Heart left ventricle (tissue), 13 donors: ENCODE results near the gene PTGFRN.

Experiments
- POLR2A ChIP-seq, 2 donors: fragments of 450-650 bp; IDR thresholded peaks; one replicate each; pipeline ENCODE4 v1.6.1; 2017; ENCODE audit warnings: antibody characterized with exemption in 2 of 2, mild to moderate bottlenecking in 2 of 2, moderate library complexity in 2 of 2
- TF ChIP-seq, protein P1 (sequence below), 12 donors: fragments of 200-600 bp; sonication (generic) in 4 of 12; IDR thresholded peaks; one replicate each; pipeline versions ENCODE4 v1.5.0 to v1.8.0; 2018 to 2022; ENCODE audit warnings: antibody characterized with exemption in 12 of 12, mild to moderate bottlenecking in 5 of 12
- donor health status: ischemic (EF 13 %, LVEDD 7.1; RV severe dilation, severe dysfunction).
- donor health status: DM: no; HTN: yes; CAD: no.
- donor health status: DM: no; HTN: no; CAD: no.
- donor health status: ischemic (EF 25% LVEDD 6.9; RV normal size, moderate dysfunction).
- donor health status: ischemic (EF 25% LVEDD 5.7; RV mildly dilated, moderate dysfunction).
- donor health status: ischemic (EF 35%, LVEDD 5.7; RV mildly dilated, moderate dysfunction).
- donor health status: nonischemic (EF 11% LVEDD 7.7; RV severe dilation, severe dysfunction).
- donor health status: DM: yes; HTN: yes; CAD: no.
- donor health status: PGD.
- donor health status: ischemic (EF 29% LVEDD 5.4; RV normal size, mild dysfunction).
- donor health status: nonischemic (EF 23%, LVEDD 6.1; RV moderate dilation, normal function).

DNA sequence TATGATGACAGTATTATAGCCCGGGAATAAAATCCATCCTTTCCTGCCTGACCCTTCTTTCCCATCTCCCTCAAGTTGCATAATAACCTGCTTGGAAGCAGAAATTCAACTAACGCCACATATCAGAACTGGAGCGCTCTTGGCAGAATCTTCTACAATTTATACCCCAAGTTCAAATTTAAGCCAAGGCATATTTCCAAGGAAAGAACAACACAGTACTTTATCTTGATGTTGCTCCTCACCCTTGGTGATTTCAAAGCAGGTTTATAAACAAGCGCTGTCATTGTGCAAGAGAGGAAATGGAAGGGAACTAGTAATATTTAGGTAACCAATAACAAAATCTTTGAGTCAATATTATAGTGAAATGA is 38.0 kb upstream of the PTGFRN start:
- no peak for TF ChIP-seq POLR2A (IDR thresholded peaks at IDR 0.05)
- TF ChIP-seq, protein P1, sequence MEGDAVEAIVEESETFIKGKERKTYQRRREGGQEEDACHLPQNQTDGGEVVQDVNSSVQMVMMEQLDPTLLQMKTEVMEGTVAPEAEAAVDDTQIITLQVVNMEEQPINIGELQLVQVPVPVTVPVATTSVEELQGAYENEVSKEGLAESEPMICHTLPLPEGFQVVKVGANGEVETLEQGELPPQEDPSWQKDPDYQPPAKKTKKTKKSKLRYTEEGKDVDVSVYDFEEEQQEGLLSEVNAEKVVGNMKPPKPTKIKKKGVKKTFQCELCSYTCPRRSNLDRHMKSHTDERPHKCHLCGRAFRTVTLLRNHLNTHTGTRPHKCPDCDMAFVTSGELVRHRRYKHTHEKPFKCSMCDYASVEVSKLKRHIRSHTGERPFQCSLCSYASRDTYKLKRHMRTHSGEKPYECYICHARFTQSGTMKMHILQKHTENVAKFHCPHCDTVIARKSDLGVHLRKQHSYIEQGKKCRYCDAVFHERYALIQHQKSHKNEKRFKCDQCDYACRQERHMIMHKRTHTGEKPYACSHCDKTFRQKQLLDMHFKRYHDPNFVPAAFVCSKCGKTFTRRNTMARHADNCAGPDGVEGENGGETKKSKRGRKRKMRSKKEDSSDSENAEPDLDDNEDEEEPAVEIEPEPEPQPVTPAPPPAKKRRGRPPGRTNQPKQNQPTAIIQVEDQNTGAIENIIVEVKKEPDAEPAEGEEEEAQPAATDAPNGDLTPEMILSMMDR (IDR thresholded peaks at IDR 0.05) = no peak
